Esophagus (tissue), 2 donors: ENCODE measurements around the gene EPHB1. TPM values are rescaled to one million over a fixed set of nuclear protein-coding genes. Genes with fewer than 3 reads are reported as not detected.

Experiments used
- H3K27ac ChIP-seq, 2 donors: one replicate each; pipeline ENCODE4 v1.5.1; 2013; ENCODE audit warnings: low read depth in 2 of 2, mild to moderate bottlenecking in 2 of 2, inconsistent platforms in 1 of 2, low read length in 1 of 2, moderate library complexity in 1 of 2
- H3K27me3 ChIP-seq, 2 donors: one replicate each; pipeline ENCODE4 v1.6.1; 2013; ENCODE audit warnings: low read length in 2 of 2, control low read depth in 1 of 2, mild to moderate bottlenecking in 1 of 2; ENCODE audit not compliant: insufficient read depth in 2 of 2, control insufficient read depth in 1 of 2
- H3K36me3 ChIP-seq, 2 donors: one replicate each; pipeline ENCODE4 v1.6.1; 2013; ENCODE audit warnings: low read length in 1 of 2; ENCODE audit not compliant: control insufficient read depth in 2 of 2, insufficient read depth in 2 of 2
- H3K4me1 ChIP-seq, 2 donors: one replicate each; pipeline ENCODE4 v1.6.1; 2013; ENCODE audit warnings: low read length in 1 of 2; ENCODE audit not compliant: control insufficient read depth in 2 of 2, insufficient read depth in 2 of 2
- H3K4me3 ChIP-seq, 2 donors: one replicate each; pipeline ENCODE4 v1.5.1; 2013; ENCODE audit warnings: low read length in 2 of 2, mild to moderate bottlenecking in 2 of 2, low read depth in 1 of 2, moderate library complexity in 1 of 2
- H3K9me3 ChIP-seq, 2 donors: one replicate each; pipeline ENCODE4 v1.6.1; 2013; ENCODE audit warnings: mild to moderate bottlenecking in 2 of 2, low read depth in 1 of 2, low read length in 1 of 2, moderate library complexity in 1 of 2; ENCODE audit not compliant: control insufficient read depth in 2 of 2, insufficient read depth in 1 of 2
- WGBS, 2 donors: extraction: QIAGEN DNeasy Blood & Tissue Kit; methylation state at CpG; one replicate each; pipeline ENCODE4 v1.1.7; 2013; 5-methylcytosine and 5-hydroxymethylcytosine counted together
- polyA plus RNA-seq, 2 donors: library from polyadenylated mRNA; stranded (reverse); fragments of 200-250 nt; gene quantifications; one replicate each; pipeline ENCODE4 v1.2.3, GENCODE V29; 2013
- donor health status: healthy with polysubstance abuse.
- donor health status: Bipolar disorder and iron deficiency.

EPHB1 gene
- polyA plus RNA-seq, 2 donors: 0.04 to 0.38 TPM

DNA sequence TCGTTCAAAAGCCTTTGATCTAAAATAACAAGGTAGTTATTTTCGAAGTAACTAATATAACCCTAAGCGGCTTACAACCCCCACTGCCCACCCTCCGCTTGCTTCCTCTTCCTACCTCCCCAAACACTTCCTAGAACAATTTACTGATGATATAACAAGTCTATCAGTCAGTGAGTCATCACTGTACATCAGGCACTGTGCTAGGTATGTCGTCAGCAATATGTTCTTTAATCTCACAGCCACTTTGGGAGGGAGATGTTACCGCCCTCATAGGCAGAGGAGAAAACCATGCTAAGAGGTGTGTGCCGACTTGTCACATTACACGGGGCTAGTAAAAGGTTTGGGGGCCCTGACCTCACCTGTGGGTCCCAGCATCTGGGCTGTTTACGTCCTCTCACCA is 381.8 kb downstream of the EPHB1 start:
- no peaks in the 10 kb centered on the region for H3K4me1 ChIP-seq
- no peaks in the 10 kb centered on the region for H3K9me3 ChIP-seq
- 83 to 87% methylated on average over 9 of the region's 9 CpGs for WGBS, 2 donors
- no peak overlapping the region for H3K27ac ChIP-seq
- H3K36me3 ChIP-seq: no peaks in the 10 kb centered on the region
- H3K27me3 ChIP-seq: no peaks in the 10 kb centered on the region
- H3K4me3 ChIP-seq: no peak overlapping the region

DNA sequence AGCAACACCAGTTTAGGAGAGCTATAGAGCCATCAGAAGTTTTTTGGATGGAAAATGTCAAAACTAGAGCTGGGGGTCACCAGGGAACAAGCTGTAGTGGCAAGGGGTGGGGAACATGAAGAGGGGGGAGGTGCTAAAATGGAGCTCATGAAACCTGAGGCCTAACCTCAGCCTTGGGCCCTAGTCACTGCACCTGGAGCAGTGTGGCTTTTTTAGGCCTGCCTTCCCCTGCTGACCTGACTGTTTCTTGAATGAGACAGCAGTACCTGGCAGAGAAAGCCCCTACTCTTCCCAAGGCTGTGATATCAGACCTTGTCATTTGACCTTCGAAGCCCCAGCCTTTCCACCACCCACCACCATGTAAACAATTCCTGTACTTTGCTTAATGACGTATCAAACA is 383.5 kb downstream of the EPHB1 start:
- 76 to 79% methylated on average over 2 of the region's 2 CpGs for WGBS, 2 donors
- no peak overlapping the region for H3K4me3 ChIP-seq

DNA sequence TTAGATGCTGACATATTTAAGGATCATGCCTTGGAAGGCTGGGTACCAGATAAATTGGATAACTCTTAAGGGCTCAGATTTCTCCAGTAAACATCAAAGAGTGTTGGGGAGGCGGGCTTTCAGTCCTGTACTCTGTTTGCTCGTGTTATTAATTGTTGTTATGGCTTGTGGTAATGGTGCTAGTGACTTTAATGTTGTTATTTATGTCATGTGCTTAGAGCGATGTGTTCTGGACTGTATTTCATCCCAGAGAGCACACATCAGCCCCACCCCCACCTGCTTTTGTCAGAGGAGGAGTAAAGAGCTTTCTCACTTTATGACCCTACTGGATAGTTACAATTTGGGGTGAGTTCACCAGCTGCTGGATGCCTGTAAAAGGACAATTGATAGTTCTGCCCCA is 386.3 kb downstream of the EPHB1 start:
- no peak overlapping the region for H3K4me3 ChIP-seq
- H3K4me1 ChIP-seq: no peaks in the 10 kb centered on the region
- no peaks in the 10 kb centered on the region for H3K36me3 ChIP-seq
- no peaks in the 10 kb centered on the region for H3K9me3 ChIP-seq
- no peaks in the 10 kb centered on the region for H3K27me3 ChIP-seq
- WGBS, 2 donors: 68 to 73% methylated on average over 3 of the region's 3 CpGs
- no peak overlapping the region for H3K27ac ChIP-seq

More for the DNA sequence above, 383.5 kb downstream of the EPHB1 start:
- no peaks in the 10 kb centered on the region for H3K27me3 ChIP-seq
- no peaks in the 10 kb centered on the region for H3K36me3 ChIP-seq
- no peak overlapping the region for H3K27ac ChIP-seq
- H3K9me3 ChIP-seq: no peaks in the 10 kb centered on the region
- H3K4me1 ChIP-seq: no peaks in the 10 kb centered on the region

DNA sequence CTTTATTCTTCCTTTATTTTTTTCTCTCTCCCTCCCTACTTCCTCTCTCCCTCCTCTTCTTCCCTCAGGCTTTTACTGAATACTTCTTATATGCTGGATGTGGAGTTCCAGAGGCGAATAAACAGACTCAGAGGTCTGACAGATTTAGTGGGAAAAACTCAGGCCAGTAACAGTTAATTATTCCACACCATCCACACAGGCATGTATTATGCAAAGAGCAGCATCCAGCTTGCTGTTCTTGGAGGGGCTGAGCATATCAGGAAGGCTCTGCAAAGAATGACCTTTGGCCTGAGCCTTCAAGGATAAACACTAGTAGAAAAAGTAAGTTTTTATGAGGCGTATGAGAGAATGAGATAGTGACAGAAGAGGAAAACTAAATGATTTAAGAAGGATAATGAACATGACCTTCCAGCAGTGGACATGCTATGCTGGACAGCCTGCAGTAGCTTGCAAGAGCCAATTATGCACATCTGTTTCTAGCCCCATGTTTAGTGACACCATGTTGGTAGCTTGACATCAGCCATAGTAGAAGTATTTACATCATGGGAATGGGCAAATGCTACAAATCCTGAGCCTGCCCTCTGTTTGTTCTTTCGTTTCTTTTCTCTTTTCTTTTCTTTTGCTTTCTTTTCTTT is 387.4 kb downstream of the EPHB1 start:
- 69 to 74% methylated on average over 3 of the region's 3 CpGs for WGBS, 2 donors
- Histone ChIP-seq H3K27me3 (no peaks in the 10 kb centered on the region), H3K4me1 (no peaks in the 10 kb centered on the region), H3K27ac (no peak overlapping the region), H3K4me3 (no peak overlapping the region), H3K36me3 (no peaks in the 10 kb centered on the region), H3K9me3 (no peaks in the 10 kb centered on the region)

DNA sequence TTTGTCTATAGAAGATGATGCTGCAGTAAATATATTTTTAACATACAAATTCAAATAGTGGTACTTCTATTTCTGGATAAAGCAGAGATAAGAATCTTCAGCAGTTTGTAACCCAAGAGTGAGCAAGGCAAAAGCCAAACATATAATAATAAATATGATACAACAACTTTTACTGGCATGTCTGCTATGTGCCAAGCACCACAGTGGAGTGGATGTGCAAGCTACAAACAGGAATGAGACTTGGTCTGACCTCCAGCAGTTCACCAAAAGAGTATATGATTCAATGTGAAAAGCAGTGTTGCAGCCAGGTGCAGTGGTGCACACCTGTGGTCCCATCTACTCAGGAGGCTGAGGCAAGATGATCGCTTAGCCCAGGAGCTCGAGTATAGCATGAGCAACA is 395.6 kb downstream of the EPHB1 start:
- no peaks in the 10 kb centered on the region for H3K9me3 ChIP-seq
- 47 to 49% methylated on average over 2 of the region's 2 CpGs for WGBS, 2 donors

DNA sequence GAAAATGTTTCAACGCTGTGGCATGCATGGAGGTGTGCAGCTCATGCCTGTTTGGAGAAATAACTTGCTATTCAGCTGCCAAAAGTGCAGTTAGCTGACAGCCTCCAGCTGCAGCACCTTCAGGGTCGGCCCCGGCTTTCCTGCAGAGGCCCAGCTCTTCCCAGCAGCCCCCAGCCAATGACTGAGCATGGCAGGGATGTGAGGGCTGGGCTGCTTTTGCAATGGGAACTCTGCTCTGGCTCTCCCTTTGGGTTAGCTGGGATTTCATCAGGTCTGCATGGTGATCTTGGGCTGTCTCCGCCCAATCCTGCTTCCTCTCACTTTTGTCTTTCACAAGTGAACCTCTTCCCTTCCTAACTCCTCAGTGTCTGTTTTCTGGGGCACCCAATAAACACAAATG is 396.6 kb downstream of the EPHB1 start:
- Histone ChIP-seq H3K9me3 (no peaks in the 10 kb centered on the region), H3K27ac (no peak overlapping the region), H3K4me1 (no peaks in the 10 kb centered on the region), H3K4me3 (no peak overlapping the region), H3K36me3 (no peaks in the 10 kb centered on the region), H3K27me3 (no peaks in the 10 kb centered on the region)
- WGBS, 2 donors: 40 to 56% methylated on average over 4 of the region's 4 CpGs

More for the DNA sequence above, 395.6 kb downstream of the EPHB1 start:
- Histone ChIP-seq H3K4me3 (no peak overlapping the region), H3K36me3 (no peaks in the 10 kb centered on the region), H3K27ac (no peak overlapping the region), H3K4me1 (no peaks in the 10 kb centered on the region), H3K27me3 (no peaks in the 10 kb centered on the region)

DNA sequence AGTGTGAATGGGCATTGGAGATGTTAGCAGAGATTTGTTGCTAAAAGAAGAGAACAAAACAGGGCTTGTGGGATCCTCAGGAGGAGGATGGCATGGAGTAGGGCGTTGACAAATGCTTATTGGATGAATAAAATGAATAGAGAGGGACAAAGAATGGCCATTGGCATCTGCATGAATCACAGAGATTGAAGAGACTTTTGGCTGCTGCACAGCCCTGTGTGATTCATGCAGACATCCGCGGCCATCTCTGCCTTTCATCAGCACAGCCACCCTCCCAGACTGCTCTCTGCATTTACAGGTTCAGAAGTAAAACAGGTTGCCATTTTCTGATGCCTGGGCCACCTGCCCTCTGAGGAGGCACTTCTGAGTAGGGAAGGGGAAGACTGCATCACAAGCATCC is 397.9 kb downstream of the EPHB1 start:
- no peaks in the 10 kb centered on the region for H3K36me3 ChIP-seq
- H3K4me3 ChIP-seq: no peak overlapping the region
- no peaks in the 10 kb centered on the region for H3K4me1 ChIP-seq
- H3K27me3 ChIP-seq: no peaks in the 10 kb centered on the region
- 51 to 64% methylated on average over 3 of the region's 3 CpGs for WGBS, 2 donors
- no peak overlapping the region for H3K27ac ChIP-seq
- no peaks in the 10 kb centered on the region for H3K9me3 ChIP-seq

DNA sequence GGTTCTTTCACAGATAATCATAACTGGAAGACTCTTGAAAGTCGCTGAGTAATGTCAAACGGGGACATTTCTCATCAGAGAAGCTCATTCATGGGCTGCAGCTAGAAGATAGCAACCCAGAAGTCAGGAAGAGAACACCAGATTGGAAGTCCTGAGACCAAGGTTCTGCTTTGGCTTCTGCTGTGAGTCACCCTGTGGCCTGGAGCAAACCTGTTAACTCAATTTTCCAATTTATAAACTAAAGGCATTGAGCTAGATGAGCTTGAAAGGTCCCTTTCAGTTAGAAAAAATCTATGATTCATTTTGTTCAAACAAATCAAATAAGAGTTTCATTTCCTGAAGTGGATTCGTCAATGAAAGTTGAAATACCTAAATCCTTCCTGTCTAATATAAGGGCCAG is 402.2 kb downstream of the EPHB1 start:
- Histone ChIP-seq H3K9me3 (no peaks in the 10 kb centered on the region), H3K27ac (no peak overlapping the region)
- WGBS, 2 donors: 65 to 69% methylated on average over 3 of the region's 3 CpGs

DNA sequence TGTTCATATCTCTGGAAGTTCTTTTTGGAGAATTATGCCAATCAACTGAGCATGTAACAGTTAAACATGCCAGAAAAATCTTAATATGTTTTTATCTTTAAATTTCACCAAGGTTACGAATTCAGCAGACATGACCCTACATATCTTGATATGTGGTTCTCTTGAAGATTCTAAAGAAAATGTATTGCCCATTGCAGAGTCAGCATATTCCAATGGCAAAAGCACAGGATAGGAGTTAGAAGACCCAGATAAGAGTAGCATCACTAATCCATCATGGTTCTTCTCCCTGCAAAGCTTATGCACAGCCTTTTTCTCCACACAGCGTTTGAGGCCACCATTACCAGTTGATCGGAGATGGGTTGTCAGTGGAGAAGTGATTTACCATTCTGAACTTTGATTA is 402.8 kb downstream of the EPHB1 start:
- H3K9me3 ChIP-seq: no peaks in the 10 kb centered on the region
- no peak overlapping the region for H3K4me3 ChIP-seq
- no peaks in the 10 kb centered on the region for H3K4me1 ChIP-seq
- H3K36me3 ChIP-seq: no peaks in the 10 kb centered on the region
- WGBS, 2 donors: 92 to 93% methylated on average over 3 of the region's 3 CpGs
- H3K27ac ChIP-seq: no peak overlapping the region
- H3K27me3 ChIP-seq: no peaks in the 10 kb centered on the region

More for the DNA sequence above, 402.2 kb downstream of the EPHB1 start:
- no peaks in the 10 kb centered on the region for H3K4me1 ChIP-seq
- no peaks in the 10 kb centered on the region for H3K27me3 ChIP-seq
- H3K4me3 ChIP-seq: no peak overlapping the region
- no peaks in the 10 kb centered on the region for H3K36me3 ChIP-seq

DNA sequence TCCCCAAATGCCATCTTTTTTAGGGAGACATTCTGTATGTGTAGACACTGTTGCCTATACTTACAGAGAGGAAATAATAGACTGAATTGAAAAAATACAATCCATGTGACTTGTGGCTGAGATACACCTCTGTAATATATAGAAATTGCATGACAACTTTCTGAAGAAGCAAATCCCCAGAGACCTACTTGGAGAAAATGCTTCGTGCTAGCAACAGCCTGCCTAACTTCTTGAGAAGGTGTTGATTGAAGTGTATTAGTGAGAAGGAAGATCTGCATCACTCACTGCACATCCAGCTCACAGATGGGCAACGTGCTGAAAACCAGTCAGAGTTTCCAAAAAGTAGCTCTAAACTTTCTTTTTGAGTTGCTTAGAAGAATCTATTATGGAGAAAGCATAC is 404.1 kb downstream of the EPHB1 start:
- Histone ChIP-seq H3K4me3 (no peak overlapping the region), H3K27ac (no peak overlapping the region), H3K4me1 (no peaks in the 10 kb centered on the region), H3K27me3 (no peaks in the 10 kb centered on the region), H3K9me3 (peaks cover 0 to 2% of the 10 kb centered on the region in 2 donors), H3K36me3 (no peaks in the 10 kb centered on the region)
- WGBS, 2 donors: 65 to 72% methylated on average over 2 of the region's 2 CpGs
